HG03558 (cell line): ENCODE results near the gene GMEB2.
"Not testable (repeated sequence)": the region's sequence is repeated elsewhere in the genome, so short reads cannot be mapped to it uniquely, and the experiment has no call there.

Source experiments
- ATAC-seq: cut with Tn5 transposase; IDR thresholded peaks from one replicate; pipeline ENCODE4 v1.9.1; 2021; ENCODE audit warnings: moderate number of reproducible peaks; ENCODE audit not compliant: unreplicated experiment; ENCODE audit errors: extremely low read depth

The GMEB2 gene

DNA sequence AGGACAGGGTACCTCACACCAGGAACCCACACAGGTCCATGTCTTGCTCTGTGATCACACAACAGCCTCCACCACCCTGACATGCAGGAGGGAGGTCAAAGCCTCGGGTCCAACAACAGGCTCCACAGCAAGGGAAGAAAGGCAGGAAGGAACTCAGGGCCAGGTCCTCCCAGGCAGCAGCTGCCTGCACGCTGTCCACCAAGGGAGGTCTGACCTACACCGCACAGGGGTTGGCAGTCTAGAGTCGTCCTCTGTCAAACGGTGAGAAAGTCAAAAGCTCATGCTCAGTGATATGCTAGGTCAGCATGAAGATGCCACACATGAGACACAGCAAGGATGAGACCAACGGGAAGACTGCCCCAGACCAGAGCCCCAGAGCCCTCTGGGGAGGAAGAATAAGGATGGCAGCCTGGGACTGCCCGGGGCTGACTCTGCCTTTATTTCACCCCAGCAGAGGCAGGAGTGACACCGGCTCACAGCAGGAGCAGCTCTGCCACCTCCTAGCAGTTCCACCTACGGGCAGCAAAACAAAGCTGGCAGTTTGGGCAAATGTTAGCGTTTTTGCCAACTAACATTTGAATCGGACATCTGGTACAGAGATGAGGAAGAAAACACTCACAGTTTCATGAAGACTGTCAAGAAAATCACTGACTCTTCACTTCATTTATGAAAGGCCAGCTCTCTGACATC lies 8.5 kb downstream of the GMEB2 start:
- no peak for ATAC-seq

DNA sequence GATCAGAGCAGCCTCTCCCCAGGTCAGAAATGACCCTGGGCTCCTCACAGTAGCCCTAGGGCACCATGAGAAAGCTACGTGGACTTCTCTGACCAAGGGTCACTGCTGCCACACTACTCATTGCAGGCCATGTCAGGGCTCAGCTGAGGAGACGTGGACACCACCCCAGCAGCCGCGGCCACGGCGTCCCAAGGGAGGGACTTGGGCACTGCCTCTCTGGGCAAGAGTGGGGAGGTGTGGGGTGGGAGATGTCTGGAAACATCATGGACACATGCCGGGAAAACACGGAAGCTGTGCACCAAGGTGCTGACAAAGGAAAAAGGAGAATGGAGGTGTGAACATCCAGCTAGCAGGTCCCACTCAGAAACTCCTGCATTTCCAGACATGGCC lies 9.0 kb downstream of the GMEB2 start:
- ATAC-seq, result no peak

DNA sequence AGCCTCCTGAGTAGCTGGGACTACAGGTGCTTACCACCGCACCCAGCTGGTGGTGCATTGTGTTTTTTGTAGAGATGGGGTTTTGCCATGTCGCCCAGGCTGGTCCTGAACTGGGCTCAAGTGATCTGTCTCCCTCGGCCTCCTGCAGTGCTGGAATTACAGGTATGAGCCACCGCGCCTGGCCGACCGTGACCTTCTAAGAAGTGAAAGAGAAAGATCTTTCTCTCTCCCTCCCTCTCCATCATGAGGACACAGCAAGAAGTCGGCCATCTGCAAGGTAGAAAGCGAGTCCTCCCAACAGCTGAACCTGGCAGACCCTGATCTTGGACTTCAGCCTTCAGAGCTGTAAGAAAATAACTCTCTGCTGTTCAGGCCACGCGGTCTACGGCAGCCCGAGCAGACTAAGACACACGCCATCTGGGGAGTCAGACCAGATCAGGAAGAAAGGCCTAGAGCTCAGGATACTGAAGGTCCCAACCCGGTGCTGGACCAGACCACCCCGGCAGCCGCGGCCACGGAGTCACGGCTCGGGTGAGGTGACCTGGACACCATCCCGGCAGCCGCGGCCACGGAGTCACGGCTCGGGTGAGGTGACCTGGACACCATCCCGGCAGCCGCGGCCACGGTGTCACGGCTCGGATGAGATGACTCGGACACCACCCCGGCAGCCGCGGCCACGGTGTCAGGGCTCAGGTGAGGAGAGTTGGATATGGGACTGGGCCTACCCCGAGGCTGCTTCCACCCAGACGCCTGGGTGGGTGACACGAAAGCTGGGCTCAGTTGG lies 9.6 kb downstream of the GMEB2 start:
- ATAC-seq, result no peak

GRCh38 chr20:63613863-63614594 lies 12.9 kb downstream of the GMEB2 start:
- not testable (repeated sequence) for ATAC-seq

DNA sequence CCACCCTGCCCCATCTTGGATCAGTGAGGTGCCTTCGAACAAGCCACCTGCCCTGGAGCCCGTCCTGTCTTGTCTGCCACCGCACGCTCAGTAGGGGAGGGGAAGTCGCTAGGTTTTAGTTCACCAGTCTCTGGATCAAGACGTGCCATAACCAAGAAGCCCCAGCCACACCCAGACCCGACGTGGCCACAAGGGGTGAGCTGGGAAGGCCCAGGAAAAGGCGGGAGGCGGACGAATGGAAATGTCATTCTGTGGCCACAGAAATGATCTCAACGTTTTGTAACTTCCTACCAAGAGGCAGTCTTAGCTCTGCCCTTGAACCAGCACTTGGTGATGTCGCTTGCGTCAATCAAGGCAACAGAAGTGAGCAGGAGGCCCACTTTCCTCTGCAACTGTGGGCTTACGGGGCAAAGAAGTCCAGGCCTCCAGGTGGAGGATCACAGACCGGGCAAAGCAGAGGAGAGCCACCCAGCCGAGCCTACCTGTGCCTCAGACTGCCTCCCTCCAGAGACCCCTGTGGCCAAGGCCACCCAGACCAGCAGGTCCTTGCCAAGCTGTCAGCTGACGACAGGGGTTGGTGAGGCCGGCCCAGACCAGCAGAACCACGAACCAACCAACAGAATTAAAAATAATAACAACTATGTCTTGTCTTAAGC lies 14.5 kb downstream of the GMEB2 start:
- no peak for ATAC-seq

DNA sequence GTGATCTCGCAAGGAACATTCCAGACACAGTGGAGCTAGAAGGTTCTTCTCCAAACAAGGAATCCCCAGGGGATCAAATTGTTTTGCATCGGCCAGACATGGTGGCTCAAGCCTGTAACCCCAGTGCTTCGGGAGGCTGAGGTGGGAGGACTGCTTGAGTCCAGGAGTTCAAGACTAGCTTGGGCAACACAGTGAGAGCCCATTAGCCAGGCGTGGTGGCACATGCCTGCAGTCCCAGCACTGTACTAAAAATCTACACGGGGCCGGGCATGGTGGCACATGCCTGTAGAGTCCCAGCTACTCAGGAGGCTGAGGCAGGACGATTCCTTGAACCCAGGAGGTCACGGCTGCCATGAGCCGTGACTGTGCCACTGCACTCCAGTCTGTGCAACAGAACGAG lies 15.3 kb downstream of the GMEB2 start:
- no peak for ATAC-seq

GRCh38 chr20:63610581-63611435 lies 16.1 kb downstream of the GMEB2 start:
- ATAC-seq, result no peak

DNA sequence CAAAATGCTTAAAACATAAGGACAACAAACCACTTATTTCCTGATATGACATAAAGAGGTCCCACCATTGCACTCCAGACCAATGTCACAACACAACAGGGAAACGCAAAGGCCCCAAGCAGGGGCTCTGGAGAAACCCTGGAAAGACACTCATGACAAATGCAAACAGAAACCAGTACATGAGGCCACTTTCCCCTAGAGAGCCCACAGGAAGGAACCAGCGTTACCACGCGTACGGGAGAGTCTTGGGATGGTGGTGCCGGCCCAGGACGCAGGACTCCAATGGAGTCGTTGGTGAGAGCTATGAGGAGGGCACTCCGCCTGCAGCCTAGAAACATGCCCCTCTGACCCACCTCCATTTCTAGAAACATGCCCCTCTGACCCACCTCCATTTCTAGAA lies 20.2 kb downstream of the GMEB2 start:
- ATAC-seq, result no peak

DNA sequence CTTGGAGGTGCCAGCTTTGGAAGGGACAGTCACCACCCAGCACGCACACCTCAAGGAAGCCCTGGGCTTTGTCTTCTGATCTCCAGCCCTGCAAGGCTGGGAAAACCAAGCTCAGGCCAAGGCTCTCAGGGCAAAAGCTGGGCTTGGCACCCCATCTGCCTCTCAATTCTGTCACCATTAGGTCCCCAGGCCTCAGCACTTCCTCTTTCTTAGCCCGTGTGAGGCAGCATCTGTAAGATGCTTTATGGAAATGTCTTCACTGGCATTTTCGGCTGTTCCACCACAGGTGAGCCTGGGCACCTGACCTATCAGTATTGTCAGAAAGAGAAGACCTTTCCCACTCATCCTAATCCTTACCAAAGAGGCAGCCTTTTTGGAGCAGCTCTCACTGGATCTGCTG lies 24.6 kb downstream of the GMEB2 start:
- ATAC-seq, result no peak

DNA sequence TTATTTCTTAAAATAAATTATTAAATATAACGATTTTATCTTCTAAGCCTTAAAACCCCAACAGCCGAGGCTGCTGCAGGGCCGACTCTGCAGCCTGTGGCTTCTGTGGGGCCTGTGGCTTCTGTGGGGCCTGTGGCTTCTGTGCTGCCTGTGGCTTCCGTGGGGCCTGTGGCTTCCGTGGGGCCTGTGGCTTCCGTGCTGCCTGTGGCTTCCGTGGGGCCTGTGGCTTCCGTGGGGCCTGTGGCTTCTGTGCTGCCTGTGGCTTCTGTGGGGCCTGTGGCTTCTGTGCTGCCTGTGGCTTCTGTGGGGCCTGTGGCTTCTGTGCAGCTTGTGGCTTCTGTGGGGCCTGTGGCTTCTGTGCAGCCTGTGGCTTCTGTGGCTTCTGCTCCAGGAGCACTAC lies 25.2 kb downstream of the GMEB2 start:
- ATAC-seq, result not testable (repeated sequence)

- ATAC-seq, result no peak
Measured at GRCh38 chr20:63599396-63600050, 27.4 kb downstream of the GMEB2 start.

DNA sequence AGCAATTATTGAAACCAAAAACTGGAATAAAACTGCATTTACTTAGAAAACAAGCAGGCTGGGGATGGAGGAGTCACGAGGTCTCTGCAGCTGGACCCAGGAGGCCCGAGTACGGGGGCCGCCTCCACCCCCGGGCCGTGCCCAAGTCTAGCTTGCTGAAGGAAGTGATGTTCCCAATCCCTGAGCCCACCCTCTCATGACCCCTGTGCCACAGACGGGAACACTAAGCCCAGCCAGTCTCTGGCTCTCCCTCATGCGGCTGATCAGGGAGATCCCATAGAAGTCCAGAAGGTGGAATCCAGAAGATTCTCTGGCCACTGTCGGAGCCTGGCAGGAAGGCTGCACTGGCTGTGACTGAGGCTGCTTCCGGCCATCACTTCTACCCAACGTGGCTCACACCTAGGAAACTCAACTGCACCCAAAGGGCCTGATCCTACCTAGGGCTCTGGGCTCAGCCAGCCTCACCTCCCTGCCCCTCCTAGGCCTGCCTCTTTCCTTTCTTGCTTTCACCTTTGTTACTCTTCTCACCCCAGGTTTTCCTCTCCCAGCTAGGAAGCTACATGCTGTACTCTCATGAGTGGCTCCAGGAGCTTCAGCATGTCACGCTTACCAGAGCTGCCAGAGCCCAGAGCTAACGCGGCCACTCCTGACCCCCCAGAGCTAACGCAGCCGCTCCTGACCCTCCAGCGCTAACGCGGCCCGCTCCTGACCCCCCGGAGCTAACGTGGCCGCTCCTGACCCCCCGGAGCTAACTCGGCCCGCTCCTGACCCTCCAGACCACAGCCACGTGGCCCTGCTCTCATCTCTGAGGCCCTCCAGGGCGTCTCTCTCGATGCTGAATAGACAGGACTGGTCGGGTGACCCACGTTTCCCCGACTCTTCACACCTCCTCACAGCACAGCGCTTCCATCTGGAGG lies 28.2 kb downstream of the GMEB2 start:
- no peak for ATAC-seq

- no peak for ATAC-seq
Measured at GRCh38 chr20:63597651-63598478, 29.0 kb downstream of the GMEB2 start.

DNA sequence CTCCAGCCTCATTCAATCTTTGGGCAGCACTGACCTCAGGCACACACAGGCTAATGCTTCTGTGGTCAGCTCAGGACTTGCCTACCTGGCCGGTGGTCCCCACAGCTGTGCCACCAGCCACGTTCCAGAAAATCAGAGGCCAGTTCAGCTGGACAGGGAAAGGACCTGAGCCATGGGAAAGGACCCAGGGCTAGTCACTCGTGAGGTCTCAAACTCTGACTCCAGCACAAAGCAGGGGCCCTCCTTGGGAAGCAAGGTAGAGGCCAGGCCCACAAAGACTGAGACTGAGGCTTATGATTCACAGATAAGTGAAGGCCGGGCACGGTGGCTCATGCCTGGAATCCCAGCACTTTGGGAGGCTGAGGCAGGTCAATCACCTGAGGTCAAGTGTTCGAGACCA lies 30.5 kb downstream of the GMEB2 start:
- no peak for ATAC-seq

GRCh38 chr20:63595416-63596127 lies 31.3 kb downstream of the GMEB2 start:
- no peak for ATAC-seq

DNA sequence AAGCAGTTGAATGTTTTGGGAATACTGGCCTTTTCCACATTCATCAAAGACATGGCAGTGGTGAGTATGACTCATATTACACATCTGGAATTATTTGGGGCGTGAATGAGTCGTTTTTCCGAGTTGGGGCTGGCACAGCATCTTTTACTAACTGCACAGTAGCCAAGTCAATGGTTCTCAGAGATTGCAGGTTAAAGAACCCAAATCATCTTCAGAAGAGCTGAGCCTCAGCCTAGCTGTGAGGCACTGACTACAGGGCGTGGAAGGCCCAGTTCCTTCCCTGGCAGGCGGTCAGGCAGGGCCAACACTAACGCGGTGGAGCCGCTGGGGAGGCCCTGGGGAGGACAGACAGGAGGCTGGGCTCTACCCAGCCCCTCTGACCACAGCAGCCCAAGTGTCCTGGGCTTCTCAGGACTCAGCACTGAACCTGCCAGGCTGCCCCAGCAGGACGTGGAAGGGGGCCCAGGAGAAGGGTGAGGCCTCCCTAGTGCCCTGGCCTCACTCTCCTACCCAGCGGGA lies 32.8 kb downstream of the GMEB2 start:
- no peak for ATAC-seq

DNA sequence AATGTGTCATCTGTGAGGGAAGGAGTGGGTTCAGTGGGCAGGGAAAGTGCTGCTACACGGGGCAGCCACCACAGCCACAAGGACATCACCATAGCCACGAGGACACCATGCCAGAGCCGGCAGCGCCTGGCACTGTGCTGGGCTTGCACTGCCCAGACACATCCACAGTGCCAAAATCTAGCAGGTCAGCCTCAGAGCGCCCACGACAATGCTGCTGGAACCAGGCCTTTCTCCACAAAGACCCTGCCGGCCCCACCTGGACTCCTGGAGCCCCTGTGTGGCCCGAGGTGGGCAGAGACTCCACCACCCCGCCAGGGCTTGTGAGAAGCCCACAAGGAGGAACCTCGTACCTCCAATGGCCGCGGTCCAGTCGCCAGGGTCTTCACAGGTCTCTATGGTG lies 34.2 kb downstream of the GMEB2 start:
- ATAC-seq, result no peak
